Colon (tissue), 2 donors: ENCODE data around the gene KNOP1.

Source experiments
- FAIRE-seq: peaks from 2 replicates; lab custom pipeline; 2012; peaks lifted over from hg19 to GRCh38; lab: Jason Lieb, UNC
- donor health status: control.
- donor health status: control.

KNOP1 gene

GRCh38 chr16:19717741-19718623, at the start of gene KNOP1, which contains the start of gene IQCK:
Gene KNOP1, minus strand, starts transcription at chr16:19718227. Its CDS starts 3,192 bp downstream, at chr16:19715035.
Gene IQCK, plus strand, starts transcription at chr16:19718271. Its CDS starts 36 bp downstream, at chr16:19718307.
- FAIRE-seq: no peak

DNA sequence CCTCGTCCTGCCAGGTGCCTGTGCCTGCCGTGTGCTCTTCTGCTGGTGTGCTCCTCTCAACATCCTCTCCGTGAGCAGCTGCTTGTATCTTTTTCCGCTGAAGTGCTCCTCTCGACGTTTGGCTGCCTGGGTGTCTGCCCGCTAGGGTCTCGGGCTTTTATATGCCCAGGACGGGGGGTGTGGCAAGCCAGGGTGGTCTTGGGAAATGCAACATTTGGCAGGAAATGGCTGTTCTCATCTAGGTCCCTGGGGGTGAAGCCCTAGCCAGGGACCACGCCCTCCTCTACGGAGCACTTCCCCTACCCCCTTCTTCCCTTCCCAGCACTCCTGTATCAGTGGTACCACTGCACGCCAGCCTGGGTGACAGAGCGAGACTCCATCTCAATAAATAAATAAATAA, 49.5 kb upstream of the KNOP1 start:
- FAIRE-seq: no peak

DNA sequence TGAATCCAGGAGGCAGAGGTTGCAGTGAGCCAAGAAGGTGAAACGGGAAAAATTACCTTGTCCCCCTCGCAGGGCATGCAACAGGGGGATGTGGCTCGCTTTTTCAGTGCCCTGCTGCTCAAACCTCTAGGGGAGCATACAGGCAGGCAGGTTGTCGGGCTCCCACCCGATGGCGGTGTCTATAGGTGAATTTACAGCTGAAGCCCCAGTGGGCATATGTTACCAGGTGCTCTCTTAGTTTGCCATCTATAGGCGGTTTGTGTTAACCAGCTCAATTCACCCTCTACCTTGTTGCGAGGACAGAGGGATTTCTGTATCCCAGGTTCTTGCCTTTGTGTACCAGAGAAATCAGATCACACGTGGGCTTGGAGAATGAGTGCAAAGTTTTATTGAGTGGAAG, 49.0 kb upstream of the KNOP1 start:
- FAIRE-seq: no peak

DNA sequence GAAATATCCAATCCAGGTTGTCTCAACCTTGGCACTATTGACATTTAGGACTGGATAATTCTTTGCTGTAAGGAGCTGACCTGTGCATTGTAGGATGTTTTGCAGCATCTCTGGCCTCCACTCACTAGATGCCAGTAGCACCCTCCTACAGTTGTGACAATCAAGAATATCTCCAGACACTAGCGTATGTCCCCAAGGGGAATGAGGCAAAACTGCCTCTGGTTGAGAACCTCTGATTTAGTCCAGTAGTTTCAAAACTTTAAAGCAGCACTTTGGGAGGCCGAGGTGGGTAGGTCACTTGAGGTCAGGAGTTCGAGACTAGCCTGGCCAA, 48.5 kb upstream of the KNOP1 start:
- FAIRE-seq: no peak

DNA sequence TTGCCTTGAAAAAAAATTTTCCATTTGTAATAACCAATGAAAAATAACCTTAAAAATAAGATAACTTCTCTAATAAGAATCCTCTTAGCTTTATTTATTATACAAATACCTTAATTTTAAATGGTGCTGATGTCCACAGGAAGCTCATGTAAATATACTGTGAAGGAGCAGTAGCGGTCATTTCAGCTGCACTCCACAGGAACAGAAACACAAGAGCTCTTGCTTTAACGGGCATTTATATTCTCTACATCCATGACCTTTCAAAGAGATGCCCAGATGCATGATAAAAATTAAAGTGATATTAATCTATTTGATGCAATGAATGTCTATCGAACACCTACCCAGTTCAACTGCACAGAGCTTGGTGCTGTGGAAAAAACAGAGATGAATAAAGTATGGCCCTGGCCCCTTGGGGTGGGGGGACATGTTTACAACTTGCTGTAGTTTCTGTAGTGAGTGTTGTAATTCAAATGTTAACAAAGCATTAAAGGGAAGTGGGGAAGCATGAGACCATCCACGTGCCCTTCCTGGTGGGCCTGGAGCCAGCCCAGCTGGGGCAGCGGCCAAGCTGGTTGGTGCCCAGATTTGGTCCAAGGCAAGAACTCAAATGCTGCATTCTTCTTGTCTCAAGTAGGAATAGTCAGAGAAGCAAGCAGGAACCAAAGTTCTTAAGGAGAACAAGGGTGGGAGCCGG, 48.0 kb upstream of the KNOP1 start:
- no peak for FAIRE-seq

GRCh38 chr16:19760356-19761060, 42.5 kb upstream of the KNOP1 start:
- FAIRE-seq: no peak

DNA sequence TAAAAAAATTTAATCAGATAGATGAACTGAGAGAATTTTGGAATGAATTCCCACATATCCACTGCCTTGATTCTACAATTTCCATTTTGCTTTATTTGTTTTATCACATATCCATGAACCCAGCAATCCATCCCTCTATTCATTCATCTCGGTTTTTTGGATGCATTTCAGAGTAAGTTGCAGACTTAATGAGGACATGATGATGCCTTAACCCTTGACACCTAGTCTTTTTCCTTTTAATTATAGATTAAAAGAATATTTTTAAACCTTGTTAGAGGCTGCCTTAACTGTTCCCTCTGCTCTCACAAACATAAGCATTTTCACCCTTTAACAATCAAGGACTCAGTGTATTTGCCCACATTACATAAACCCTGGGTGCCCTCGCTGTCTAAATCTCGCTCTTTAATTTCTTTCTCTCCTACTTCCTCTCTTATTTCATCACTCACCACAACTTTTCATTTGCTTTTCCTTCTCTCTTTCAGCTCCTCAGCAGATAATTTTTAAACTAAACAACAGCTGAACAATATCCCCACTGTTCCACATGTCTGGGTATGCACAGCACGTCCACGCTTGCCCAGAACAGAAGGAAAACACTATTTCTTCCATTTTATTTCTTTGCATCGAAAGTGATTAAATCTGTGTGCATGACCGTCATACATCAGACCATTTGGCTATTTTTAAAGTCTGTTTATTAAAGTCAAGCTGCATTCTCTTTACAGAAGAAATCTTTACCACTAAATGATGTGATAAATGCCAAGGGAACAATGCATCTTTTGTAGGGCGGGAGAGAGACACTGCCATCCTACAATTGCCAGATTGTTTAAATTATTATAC, 40.0 kb upstream of the KNOP1 start:
- FAIRE-seq: no peak

DNA sequence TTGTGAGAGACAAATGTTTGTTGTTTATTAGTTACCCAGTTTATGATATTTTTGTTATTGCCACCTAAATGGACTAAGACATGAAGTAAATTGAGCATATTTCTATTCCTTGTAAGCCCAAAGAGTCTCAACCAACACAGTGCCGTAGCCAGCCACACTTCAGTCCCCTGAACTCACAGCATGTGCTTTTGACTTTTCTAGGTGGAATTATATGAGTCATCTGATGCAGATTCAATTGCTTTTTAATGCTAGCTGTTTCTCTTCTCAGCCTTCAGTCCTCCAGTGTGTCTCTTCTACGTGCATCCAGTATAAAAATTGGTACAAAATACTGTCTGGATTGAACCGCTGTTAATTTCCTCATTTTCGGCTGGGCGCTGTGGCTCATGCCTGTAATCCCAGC, 39.0 kb upstream of the KNOP1 start:
- no peak for FAIRE-seq

- no peak for FAIRE-seq
These were observed 37.2 kb upstream of the KNOP1 start for GRCh38 chr16:19755268-19755667.

DNA sequence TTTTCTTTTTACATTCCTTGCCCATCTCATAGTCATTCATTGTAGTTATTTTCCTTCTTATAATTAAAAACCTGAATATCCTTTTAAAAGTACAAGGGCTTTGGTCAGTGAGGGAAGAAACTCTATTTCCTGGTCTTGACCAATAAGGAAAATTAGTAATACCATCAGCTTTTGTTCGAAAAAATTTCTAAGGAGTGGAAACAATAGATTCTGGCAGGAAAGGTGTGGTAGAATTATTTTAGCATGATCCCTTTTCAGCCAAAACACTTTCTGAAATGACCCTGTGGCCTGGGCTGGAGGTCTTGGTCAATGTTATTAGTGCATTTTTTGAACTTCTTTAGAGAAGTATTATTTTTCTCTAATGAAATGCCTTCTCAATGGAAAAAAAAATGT, 36.6 kb upstream of the KNOP1 start:
- no peak for FAIRE-seq

GRCh38 chr16:19753815-19754643, 36.0 kb upstream of the KNOP1 start:
- no peak for FAIRE-seq

DNA sequence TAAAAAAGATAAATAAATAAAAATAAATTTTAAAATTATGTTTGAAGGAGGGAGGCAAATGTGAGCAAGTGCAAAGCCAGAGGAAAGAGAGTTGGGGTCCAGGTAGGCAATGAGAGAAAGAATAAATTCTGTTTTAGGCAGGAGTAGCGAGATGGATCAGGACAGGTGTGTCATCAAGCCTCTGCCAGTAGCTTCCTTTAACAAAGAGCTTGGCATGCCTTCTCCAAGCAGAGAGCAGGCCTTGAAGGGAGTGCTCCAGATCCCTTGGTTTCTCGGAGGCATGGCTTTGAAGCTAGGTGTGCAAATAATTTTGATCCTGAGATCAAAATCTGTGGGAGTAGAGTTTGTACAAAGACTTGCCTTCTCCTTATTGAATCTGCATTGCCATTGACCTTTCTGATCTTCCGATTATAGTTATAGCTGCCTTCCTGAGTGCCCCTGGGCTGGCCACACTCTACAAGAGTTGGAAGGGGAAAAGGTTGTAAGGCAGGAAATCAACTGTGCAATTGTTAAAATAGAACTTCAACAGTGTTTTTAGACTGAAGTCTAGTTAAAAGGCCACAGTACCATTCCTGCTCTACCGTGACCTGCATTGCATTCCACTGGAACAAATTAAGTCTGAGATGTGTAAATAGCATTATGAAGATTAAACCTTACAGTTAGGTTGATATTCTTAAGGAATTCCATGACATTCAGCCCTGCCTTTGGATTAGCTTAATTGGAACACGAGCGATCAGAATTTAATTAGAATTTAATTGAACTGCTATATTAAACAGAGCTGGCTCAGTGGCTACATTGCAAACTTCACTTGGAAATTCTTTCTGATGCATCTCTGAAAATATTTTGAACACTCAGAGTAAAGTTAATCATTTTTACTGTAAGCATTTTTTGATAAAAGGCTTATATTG, 33.7 kb upstream of the KNOP1 start:
- FAIRE-seq: no peak

DNA sequence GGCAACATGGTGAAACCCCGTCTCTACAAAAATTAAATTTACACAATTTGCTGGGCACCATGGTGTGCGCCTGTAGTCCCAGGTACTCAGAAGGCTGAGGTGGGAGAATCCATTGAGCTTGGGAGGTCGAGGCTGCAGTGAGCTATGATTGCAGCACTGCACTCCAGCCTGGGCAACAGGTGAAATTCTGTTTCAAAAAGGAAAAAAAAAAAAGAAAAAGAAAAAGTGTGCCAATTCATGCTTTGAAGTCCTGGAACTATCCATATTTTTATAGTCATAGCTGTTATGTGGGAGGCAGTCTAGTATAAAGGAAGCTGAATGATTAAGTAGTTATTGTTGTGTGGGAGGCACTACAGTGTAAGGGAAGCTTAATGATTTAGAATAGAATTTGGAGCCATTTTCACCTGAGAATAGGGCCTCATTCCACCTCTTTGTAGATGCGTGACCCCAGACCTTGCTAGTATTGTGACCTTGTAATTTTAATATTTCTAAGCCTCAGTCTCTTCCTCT, 31.6 kb upstream of the KNOP1 start:
- FAIRE-seq: no peak

DNA sequence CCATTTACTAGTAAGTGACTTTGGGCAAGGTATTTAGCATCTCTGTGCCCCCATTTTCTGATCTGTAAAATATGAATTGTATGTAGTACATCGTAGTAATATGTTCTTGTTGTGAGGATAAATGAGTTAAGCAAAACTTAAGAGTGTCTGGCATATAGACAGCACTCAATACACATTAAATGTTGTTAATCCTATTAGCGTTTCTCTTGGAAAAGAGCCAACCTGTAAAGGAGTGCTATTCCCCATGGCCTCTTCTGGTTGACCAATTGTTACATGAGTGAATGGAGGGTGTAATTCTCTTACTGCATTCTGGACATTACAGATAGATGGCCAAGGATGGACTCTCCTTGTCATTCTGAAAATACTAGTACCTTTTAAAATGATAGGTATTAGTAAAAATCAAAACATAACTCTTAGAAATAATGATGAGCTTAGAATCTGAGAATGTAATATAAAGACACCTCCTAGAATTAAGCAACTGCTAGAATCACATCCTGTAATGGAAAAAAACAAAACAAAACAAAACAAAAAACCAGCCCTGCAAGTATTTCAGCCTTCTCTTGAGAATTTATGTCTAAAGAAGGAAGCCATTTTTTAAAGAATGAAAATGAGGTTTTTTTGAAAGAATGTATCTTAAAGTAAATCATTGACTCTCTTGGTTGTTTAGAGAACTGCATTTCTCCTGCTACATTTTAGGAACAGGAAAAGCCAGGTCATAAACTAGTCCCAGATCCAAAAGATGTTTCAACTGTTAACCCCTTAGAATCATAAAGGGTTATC, 30.6 kb upstream of the KNOP1 start:
- FAIRE-seq: no peak

- FAIRE-seq: no peak
These were observed 28.5 kb upstream of the KNOP1 start for GRCh38 chr16:19746561-19746960.

GRCh38 chr16:19745286-19746010, 27.4 kb upstream of the KNOP1 start:
- FAIRE-seq: no peak

GRCh38 chr16:19744670-19745069, 26.6 kb upstream of the KNOP1 start:
- no peak for FAIRE-seq

DNA sequence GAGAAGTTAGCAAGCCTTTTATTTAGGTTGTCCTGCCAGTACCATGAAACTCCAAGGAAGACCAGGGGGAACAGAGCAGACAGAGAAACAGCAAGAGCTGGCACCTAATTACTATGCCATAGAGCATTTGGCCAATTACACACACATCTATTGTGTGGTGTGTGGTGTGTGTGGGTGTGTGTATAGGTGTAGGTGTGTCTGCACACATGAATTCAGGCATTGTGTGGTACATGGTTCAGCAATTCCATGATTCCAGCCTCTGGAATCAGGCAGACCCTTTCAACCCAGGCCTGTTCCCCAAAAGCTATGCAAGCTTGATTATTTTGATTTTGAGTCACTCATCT, 25.8 kb upstream of the KNOP1 start:
- FAIRE-seq: no peak
